ENCODE data around the gene VEZT.

DNA sequence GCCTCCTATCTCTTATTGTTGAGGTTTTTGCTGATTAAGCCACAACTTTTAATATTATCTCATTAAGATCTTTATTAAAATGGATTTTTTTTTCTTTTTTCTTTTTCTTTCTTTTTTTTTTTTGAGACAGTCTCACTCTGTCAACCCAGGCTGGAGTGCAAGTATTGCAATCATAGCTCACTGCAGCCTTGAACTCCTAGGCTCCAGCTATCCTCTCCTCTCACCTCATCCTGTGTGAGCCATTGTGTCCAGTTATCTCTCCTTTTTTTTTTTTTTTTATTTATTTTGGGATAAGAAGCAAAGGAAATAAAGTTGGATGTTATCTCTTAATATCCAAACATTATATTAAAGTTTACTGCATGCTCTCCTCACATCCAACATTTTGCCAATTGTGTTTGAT, 12.7 kb downstream of the VEZT start:
- TF ChIP-seq CTCF (IDR thresholded peaks at IDR 0.05) = no peak
- TF ChIP-seq POLR2A (IDR thresholded peaks at IDR 0.05) = no peak
